ENCODE measurements around the gene ENOX1.

The ENOX1 gene

GRCh38 chr13:43669964-43670363, 116.8 kb downstream of the ENOX1 start:
- DNase-seq (ENCODE audit: low read depth in 2 of 2), result no peak

GRCh38 chr13:43669101-43669500, 117.7 kb downstream of the ENOX1 start:
- DNase-seq (ENCODE audit: low read depth in 2 of 2), result no peak

DNA sequence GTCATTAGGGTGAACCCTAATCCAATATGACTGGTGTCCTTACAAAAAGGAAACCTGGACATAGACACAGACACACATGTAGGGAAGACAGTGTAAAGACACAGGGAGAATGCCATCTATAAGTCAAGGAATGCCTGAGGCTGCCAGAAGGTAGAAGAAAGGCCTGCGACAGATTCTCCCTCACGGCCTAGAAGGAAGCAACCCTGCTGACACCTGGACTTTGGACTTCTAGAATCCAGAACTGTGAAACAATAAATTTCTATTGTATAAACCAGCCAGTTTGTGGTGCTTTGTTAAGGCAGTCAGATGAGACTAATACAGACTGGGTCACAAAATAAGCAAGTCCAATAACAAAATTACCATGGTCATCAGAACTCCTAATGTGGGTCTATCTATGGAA, 120.4 kb downstream of the ENOX1 start:
- DNase-seq (ENCODE audit: low read depth in 2 of 2), result no peak

GRCh38 chr13:43665388-43665787, 121.4 kb downstream of the ENOX1 start:
- no peak for DNase-seq (ENCODE audit: low read depth in 2 of 2)

- DNase-seq (ENCODE audit: low read depth in 2 of 2), result no peak
Measured at GRCh38 chr13:43664700-43665191, 122.0 kb downstream of the ENOX1 start.

DNA sequence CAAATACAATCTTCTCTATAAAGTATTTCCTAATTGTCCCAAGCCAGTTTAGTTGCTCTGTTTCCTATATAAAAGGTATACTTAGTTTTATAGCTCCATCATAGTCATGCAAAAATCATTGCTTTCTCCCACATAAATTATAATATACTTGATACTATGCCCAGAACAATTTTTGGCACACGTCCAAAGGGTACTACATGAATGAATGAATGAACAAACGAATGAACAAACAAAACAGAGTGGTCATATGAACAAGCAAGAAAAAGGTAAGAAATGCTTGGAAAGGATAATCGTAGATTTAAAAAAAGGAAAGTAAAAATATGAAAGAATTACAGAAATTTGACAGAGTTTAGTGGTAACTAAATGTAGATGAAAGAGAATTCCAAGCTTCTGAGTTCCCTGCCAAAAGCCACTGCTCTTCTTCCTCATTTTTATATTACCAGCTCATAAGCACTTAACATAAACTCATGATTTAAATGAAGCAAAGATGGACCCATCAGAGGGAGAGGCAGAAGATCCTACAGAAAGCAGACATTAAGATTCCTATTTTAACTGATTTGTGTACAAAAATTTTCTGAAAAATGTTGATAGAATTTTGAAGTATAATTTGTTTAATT, 123.2 kb downstream of the ENOX1 start:
- no peak for DNase-seq (ENCODE audit: low read depth in 2 of 2)

DNA sequence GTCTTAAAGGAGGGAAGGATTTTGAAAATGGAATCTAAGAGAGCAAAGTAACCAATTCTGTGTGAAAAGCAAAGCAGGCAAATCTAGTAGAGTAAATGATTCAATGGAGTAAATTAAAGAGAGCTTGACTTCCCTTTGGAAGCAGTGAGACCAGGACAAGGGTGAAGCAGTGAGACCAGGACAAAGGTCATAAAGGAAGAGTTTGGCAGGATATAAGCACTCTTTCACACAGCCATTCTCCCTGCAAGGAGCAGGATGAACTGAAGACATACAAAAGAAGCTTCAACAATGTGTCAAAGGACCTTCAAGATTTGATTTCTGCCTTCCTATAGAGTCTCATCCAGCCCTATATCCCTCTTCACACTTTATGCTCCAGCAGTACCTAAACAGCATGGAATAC, 123.8 kb downstream of the ENOX1 start:
- DNase-seq (ENCODE audit: low read depth in 2 of 2), result no peak

- DNase-seq (ENCODE audit: low read depth in 2 of 2), result no peak
Measured at GRCh38 chr13:43661161-43661830, 125.5 kb downstream of the ENOX1 start.

- DNase-seq (ENCODE audit: low read depth in 2 of 2), result no peak
Measured at GRCh38 chr13:43657485-43657884, 129.3 kb downstream of the ENOX1 start.

DNA sequence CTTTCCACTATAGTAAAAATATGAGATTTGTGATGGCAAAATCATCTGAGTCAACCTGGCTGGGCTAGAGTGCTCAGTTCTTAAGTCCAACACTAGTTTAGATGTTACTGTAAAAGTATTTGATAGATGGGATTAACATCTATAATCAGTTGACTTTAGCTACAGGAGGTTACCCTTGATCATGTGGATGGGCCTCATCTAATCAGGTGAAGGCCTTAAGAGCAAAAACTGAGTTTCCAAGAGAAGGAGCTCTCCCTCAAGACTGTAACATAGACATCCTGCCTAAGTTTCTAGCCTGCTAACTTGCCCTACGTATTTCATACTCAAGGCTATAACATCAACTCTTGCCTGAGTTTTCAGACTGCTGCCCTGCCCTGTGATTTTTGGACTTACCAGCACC, 132.8 kb downstream of the ENOX1 start:
- no peak for DNase-seq (ENCODE audit: low read depth in 2 of 2)

DNA sequence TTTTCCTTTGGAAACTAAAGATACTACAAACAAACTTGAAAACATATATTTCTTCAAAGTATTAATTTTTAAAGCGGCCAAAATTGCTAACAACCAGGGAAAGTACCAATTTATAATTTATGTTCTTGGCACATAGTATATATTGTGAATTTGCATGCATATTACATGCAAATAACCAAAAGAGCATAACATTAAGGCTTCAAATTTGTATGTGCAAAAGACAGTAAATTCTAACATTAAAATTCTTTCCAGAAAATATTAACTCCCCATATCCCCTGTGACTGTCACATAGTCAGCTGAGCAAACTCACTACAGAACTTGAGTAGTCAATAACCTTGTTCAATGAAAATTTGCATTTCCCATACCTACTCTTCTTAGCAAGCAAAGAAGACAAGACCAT, 133.4 kb downstream of the ENOX1 start:
- no peak for DNase-seq (ENCODE audit: low read depth in 2 of 2)

DNA sequence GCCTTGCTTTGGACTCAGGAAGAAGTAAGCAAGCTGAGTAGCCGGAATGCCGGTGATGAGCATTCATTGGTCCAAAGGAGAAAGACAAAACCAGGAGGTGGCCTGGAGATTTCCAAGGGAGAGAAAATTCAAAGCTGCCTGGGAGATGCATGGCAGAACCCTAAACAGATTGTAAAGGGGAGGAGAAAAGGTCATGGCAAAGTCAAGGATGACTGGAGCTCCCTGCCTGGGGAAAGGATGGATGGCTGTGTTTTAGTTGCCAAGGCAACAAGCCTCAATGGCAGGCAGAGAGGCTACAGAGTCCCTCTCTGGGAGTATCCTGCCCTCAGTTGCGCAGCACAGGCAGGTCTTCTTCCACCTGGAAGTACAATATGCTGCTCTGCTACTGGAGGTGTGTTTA, 134.0 kb downstream of the ENOX1 start:
- DNase-seq (ENCODE audit: low read depth in 2 of 2), result no peak

GRCh38 chr13:43650882-43651281, 135.9 kb downstream of the ENOX1 start:
- no peak for DNase-seq (ENCODE audit: low read depth in 2 of 2)

GRCh38 chr13:43648733-43649132, 138.0 kb downstream of the ENOX1 start:
- no peak for DNase-seq (ENCODE audit: low read depth in 2 of 2)

- no peak for DNase-seq (ENCODE audit: low read depth in 2 of 2)
Measured at GRCh38 chr13:43647471-43647870, 139.3 kb downstream of the ENOX1 start.

GRCh38 chr13:43640476-43640875, 146.3 kb downstream of the ENOX1 start:
- DNase-seq (ENCODE audit: low read depth in 2 of 2), result no peak

- no peak for DNase-seq (ENCODE audit: low read depth in 2 of 2)
Measured at GRCh38 chr13:43631106-43631505, 155.7 kb downstream of the ENOX1 start.

DNA sequence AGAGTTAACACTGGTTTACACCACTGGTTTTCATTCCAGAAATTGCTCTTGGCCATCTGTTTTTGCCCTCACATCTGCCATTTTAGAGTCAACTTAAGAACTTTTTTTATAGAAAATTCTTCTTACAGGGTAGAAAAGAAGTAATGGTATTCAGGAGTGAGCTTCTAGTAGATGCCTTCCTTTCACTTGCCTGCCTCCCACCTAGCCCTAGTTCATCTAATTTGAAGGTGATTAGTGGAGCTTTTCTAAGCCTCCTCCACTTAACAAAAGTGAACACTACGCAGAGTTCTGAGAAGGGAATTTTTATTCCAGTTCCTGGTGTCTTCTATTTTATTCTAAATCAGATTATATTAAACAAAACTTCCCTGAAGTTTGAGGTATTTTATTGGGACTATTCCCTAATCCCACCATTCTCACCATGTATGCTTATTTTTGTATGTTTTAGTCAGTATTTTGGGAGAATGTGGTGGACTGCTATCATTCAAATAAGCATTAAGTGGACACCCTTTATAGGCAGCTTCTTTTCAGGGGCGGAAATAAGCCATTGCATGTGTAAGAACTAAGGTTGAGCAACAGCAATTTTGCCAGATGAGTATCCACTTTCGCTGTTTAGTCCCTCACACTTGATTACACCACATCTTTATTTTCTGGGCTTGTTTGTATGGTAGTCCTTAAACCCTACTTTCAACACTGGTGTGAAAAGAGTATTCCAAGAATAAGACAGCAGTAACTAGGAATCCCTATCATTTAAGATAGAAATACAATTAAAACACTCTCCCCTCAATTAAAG, 156.9 kb downstream of the ENOX1 start:
- DNase-seq (ENCODE audit: low read depth in 2 of 2), result no peak

GRCh38 chr13:43626994-43627393, 159.8 kb downstream of the ENOX1 start:
- no peak for DNase-seq (ENCODE audit: low read depth in 2 of 2)

DNA sequence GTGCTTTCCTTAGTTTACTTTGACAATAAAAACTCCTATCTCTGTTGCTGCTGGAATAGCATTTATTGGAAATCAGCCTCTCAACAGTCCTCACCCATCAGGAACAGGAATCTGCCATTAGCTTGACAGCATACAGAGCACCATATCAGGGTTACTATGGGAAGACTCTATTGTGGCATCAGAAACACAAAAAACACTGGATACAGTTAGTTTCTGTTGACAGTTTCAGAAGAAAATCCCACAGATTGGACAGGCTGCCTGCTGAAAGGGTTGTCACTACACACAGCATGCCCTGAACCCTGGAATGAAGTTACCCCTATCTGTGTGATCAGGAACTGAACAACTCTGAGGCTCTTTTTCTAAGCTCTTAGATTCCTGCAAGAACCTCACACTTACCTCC, 172.7 kb downstream of the ENOX1 start:
- no peak for DNase-seq (ENCODE audit: low read depth in 2 of 2)

DNA sequence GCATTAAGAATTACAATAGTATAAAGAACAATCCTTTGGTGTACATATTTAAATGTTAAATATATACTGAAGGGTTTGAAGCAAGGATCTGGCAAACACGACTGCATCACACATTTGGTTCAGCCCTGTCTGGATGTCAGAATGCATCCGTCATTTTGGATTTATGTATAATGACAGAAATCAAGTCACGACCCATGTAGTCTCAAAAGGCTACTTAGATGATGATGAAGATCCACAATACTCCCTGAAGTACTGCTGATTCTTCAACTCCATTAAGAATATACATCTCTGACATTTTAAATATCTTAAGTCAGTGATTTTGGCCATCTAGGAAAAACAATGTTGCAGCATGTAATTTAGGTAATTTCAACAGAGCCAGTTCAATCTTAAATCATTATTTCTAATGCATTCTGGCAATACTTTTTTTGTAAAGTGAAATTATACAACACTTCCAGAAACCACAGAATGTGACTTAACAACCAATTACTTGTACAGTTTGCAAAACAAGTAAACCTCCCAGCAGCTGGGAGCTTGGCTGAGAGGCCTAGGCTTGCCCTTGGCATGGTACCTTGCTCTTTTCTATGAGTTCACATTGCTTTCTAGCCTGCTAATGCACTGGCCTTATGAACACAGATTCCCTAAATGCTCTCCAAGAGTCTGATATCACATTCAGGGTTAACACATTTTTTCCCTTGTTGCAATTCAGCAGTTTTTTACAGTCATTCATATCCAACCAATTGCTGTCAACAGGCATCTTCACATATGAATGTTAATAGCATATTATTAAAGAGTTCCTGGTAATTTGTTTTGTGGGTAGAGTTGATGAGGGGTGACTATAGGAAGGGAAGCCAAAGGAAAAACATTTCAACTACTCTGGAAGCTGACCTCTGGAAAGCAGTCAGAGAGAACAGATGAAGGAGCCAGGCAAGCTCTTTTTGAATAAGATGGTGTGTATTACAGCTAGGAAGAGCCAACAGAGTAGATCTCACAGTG, 175.2 kb downstream of the ENOX1 start:
- DNase-seq (ENCODE audit: low read depth in 2 of 2), result no peak

All from stimulated activated CD8-positive, alpha-beta memory T cell treated with anti-CD3 and anti-CD28 coated beads, Interleukin-2, amount 100 ng/mL, for 1 hour (primary cell).